Measurements from ENCODE around the gene ANKRD18B.
"Not testable (repeated sequence)": the region's sequence is repeated elsewhere in the genome, so short reads cannot be mapped to it uniquely, and the experiment has no call there.

GRCh38 chr9:33528069-33528468 is 4.0 kb downstream of the ANKRD18B start:
- TF ChIP-seq CTCF, POLR2A (IDR thresholded peaks at IDR 0.05): not testable (repeated sequence)

Measured in ovary (tissue), 3 donors.